ENCODE data around the gene TSPO. TPM values are rescaled to one million over a fixed set of nuclear protein-coding genes. Genes with fewer than 3 reads are reported as not detected.

TSPO gene
- total RNA-seq, 1 experiment from 2014 or later, result 195 TPM

GRCh38 chr22:43114958-43115357 is 36.4 kb upstream of the TSPO start:
- H3K4me3 Mint-ChIP-seq (ENCODE audit: low read depth, unreplicated experiment), result peak overlapping the region; percentile 9
- peak overlapping the region; percentile 17 for H3K27ac Mint-ChIP-seq (ENCODE audit: unreplicated experiment)
- H3K4me1 Mint-ChIP-seq (ENCODE audit: low read depth, unreplicated experiment), result peaks cover 36% of the 10 kb centered on the region
- H3K36me3 Mint-ChIP-seq (ENCODE audit: insufficient read depth, unreplicated experiment), result peaks cover 41% of the 10 kb centered on the region
- CTCF ChIA-PET, result interaction anchor here (0.5 to 2.8 kb wide), 4 partner anchors 10 to 506 kb away, joined by 3 to 11 read pairs (median 4); no protein-coding TSS in a partner anchor
- intact Hi-C loops (cut with micrococcal nuclease; ENCODE audit: unreplicated experiment), result no loop called here
- BruUV-seq (replicated peaks), result no TSS peak
- peak; percentile 70 for DNase-seq
- no peaks in the 10 kb centered on the region for H3K27me3 Mint-ChIP-seq (ENCODE audit: unreplicated experiment)
- no peak for TF ChIP-seq CTCF (IDR thresholded peaks at IDR 0.05; ENCODE audit: unreplicated experiment)
- no peaks in the 10 kb centered on the region for H3K9me3 Mint-ChIP-seq (ENCODE audit: low read depth, unreplicated experiment)

GRCh38 chr22:43116932-43117331 is 34.4 kb upstream of the TSPO start:
- Mint-ChIP-seq H3K4me1 (ENCODE audit: low read depth, unreplicated experiment) (peaks cover 41% of the 10 kb centered on the region), H3K9me3 (ENCODE audit: low read depth, unreplicated experiment) (no peaks in the 10 kb centered on the region), H3K36me3 (ENCODE audit: insufficient read depth, unreplicated experiment) (peaks cover 29% of the 10 kb centered on the region), H3K27ac (ENCODE audit: unreplicated experiment) (no peak overlapping the region), H3K4me3 (ENCODE audit: low read depth, unreplicated experiment) (no peak overlapping the region), H3K27me3 (ENCODE audit: unreplicated experiment) (no peaks in the 10 kb centered on the region)
- CTCF ChIA-PET, result interaction anchor here (0.7 to 1.9 kb wide), 2 partner anchors 11 to 52 kb away, joined by 4 to 5 read pairs; no protein-coding TSS in a partner anchor
- BruUV-seq (replicated peaks), result no TSS peak
- no peak for DNase-seq
- TF ChIP-seq CTCF (IDR thresholded peaks at IDR 0.05; ENCODE audit: unreplicated experiment), result no peak
- intact Hi-C loops (cut with micrococcal nuclease; ENCODE audit: unreplicated experiment), result no loop called here

- Mint-ChIP-seq H3K36me3 (ENCODE audit: insufficient read depth, unreplicated experiment) (peaks cover 28% of the 10 kb centered on the region), H3K4me1 (ENCODE audit: low read depth, unreplicated experiment) (peaks cover 47% of the 10 kb centered on the region), H3K27ac (ENCODE audit: unreplicated experiment) (no peak overlapping the region), H3K27me3 (ENCODE audit: unreplicated experiment) (no peaks in the 10 kb centered on the region), H3K4me3 (ENCODE audit: low read depth, unreplicated experiment) (no peak overlapping the region), H3K9me3 (ENCODE audit: low read depth, unreplicated experiment) (no peaks in the 10 kb centered on the region)
- no peak for TF ChIP-seq CTCF (IDR thresholded peaks at IDR 0.05; ENCODE audit: unreplicated experiment)
- intact Hi-C loops (cut with micrococcal nuclease; ENCODE audit: unreplicated experiment), result no loop called here
- BruUV-seq (replicated peaks), result no TSS peak
- CTCF ChIA-PET, result interaction anchor here (1.9 kb wide), 1 partner anchor 9 kb away, joined by 5 read pairs; no protein-coding TSS in a partner anchor
- DNase-seq, result no peak
These were observed 33.1 kb upstream of the TSPO start for GRCh38 chr22:43118024-43118849.

GRCh38 chr22:43118953-43119458 is 32.4 kb upstream of the TSPO start:
- no TSS peak for BruUV-seq (replicated peaks)
- Mint-ChIP-seq H3K27ac (ENCODE audit: unreplicated experiment) (no peak overlapping the region), H3K27me3 (ENCODE audit: unreplicated experiment) (no peaks in the 10 kb centered on the region), H3K4me1 (ENCODE audit: low read depth, unreplicated experiment) (peaks cover 39% of the 10 kb centered on the region), H3K9me3 (ENCODE audit: low read depth, unreplicated experiment) (no peaks in the 10 kb centered on the region), H3K4me3 (ENCODE audit: low read depth, unreplicated experiment) (no peak overlapping the region), H3K36me3 (ENCODE audit: insufficient read depth, unreplicated experiment) (peaks cover 33% of the 10 kb centered on the region)
- TF ChIP-seq CTCF (IDR thresholded peaks at IDR 0.05; ENCODE audit: unreplicated experiment), result no peak
- CTCF ChIA-PET, result no interaction called here
- intact Hi-C loops (cut with micrococcal nuclease; ENCODE audit: unreplicated experiment), result no loop called here
- DNase-seq, result no peak
